ENCODE measurements around the gene TSHZ2.

DNA sequence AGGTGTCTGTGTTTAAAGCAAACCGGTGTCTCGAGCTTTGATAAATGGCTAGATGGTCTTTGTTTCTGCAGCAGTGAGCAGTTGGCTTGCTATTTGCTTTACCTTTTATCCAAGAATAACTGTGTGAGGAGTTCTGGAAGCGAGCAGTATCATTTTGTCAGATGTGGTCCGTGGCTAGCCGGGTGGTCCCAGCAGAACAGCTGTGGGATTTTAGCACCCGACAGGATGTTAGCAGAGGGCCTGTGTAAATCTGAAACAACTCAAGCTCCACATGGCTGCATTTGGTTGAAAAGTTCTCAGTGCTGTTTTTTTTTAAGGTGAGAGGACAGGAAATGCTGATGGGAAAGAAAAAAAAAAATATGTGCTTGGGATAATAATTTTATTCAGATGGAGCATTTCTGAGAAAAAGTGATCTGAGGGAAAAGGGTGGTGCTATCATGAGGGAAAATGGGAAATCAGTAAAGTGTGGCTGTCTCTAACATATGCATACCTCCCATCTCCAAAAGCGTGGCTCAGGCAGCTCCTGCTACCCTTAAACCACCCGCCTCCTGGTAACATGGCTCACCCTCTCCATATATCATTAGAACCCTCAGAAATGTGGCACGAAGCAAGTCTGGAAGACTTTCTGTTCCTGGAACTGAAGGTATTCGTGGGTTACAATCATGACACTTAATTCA lies 215.4 kb downstream of the TSHZ2 start:
- no peak for TF ChIP-seq POLR2A (IDR thresholded peaks at IDR 0.05)
- TF ChIP-seq, protein P1, sequence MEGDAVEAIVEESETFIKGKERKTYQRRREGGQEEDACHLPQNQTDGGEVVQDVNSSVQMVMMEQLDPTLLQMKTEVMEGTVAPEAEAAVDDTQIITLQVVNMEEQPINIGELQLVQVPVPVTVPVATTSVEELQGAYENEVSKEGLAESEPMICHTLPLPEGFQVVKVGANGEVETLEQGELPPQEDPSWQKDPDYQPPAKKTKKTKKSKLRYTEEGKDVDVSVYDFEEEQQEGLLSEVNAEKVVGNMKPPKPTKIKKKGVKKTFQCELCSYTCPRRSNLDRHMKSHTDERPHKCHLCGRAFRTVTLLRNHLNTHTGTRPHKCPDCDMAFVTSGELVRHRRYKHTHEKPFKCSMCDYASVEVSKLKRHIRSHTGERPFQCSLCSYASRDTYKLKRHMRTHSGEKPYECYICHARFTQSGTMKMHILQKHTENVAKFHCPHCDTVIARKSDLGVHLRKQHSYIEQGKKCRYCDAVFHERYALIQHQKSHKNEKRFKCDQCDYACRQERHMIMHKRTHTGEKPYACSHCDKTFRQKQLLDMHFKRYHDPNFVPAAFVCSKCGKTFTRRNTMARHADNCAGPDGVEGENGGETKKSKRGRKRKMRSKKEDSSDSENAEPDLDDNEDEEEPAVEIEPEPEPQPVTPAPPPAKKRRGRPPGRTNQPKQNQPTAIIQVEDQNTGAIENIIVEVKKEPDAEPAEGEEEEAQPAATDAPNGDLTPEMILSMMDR (IDR thresholded peaks at IDR 0.05): no peak
